Activated T-helper 1 cell treated with anti-CD3 and anti-CD28 coated beads, Interleukin-12 subunit alpha, Interleukin-12 subunit beta, Interleukin-2, Interleukin-4 antibody, amounts not matched to agents 30 ng/mL and 10 ng/mL and 1 ng/mL, durations not matched to agents 14 hours and 24 hours and 36 hours (primary cell): Measurements from ENCODE around the gene DMPK. TPM values are rescaled to one million over a fixed set of nuclear protein-coding genes. Genes with fewer than 3 reads are reported as not detected.

Experiments
- DNase-seq: peaks from one replicate; pipeline ENCODE4 v3.0.0; 2021; ENCODE audit warnings: low spot score
- H3K27ac Mint-ChIP-seq: one replicate; pipeline ENCODE4 v1.8.0; 2021; ENCODE audit warnings: mild to moderate bottlenecking, mixed read lengths
- H3K27me3 Mint-ChIP-seq: one replicate; pipeline ENCODE4 v1.8.0; 2022; ENCODE audit warnings: mild to moderate bottlenecking, moderate library complexity, mixed read lengths; ENCODE audit not compliant: insufficient read depth
- H3K36me3 Mint-ChIP-seq: one replicate; pipeline ENCODE4 v1.8.0; 2021; ENCODE audit warnings: low read depth, mixed read lengths
- H3K4me1 Mint-ChIP-seq: one replicate; pipeline ENCODE4 v1.8.0; 2021; ENCODE audit warnings: low read depth, mixed read lengths
- H3K4me3 Mint-ChIP-seq: one replicate; pipeline ENCODE4 v1.8.0; 2021; ENCODE audit warnings: mild to moderate bottlenecking, moderate library complexity, mixed read lengths
- H3K9me3 Mint-ChIP-seq: one replicate; pipeline ENCODE4 v1.8.0; 2021; ENCODE audit warnings: mixed read lengths
- intact Hi-C: fragments of 100-400 bp; cut with micrococcal nuclease; formaldehyde crosslinking; loops from one replicate; pipeline ENCODE4 v1.15.1; 2024
- total RNA-seq: library from RNA; stranded (reverse); gene quantifications from 2 replicates; pipeline ENCODE4 v1.2.3, GENCODE V29; 2022

Gene DMPK
- total RNA-seq, 1 donor from 2014 or later: 23.9 TPM

DNA sequence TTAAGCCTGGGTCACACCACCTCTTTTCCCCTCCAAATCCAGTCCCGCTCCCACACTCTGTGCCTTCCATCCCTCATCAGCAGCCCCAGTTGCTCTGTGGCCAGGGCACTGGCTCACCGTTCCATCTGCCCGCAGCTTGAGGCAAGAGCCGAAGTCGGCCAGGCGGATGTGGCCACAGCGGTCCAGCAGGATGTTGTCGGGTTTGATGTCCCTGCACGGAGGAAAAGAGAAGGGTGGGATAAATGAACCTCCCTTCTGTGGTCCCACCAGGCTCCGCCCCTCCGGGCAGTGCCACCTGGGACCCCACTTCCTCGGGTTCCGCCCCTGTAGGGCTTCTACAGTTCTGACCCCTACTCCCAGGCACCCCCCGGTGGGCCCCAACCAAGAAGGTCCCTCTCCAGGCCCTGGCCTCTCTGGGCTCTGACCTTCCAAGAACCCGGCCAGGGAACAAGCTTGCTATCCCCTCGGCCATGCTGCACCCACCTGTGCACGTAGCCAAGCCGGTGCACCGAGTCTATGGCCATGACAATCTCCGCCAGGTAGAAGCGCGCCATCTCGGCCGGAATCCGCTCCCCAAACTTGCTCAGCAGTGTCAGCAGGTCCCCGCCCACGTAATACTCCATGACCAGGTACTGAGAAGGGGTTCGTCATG is 4.2 kb downstream of the DMPK start:
- peaks cover 16% of the 10 kb centered on the region for H3K4me1 Mint-ChIP-seq
- no peak overlapping the region for H3K27ac Mint-ChIP-seq
- intact Hi-C loops: loop anchor here (5.0 kb wide), 1 partner anchor 239 kb away; no protein-coding TSS in a partner anchor
- no peaks in the 10 kb centered on the region for H3K9me3 Mint-ChIP-seq
- DNase-seq: no peak
- H3K36me3 Mint-ChIP-seq: peaks cover 5% of the 10 kb centered on the region
- H3K27me3 Mint-ChIP-seq: peaks cover 16% of the 10 kb centered on the region
- H3K4me3 Mint-ChIP-seq: no peak overlapping the region

GRCh38 chr19:45777395-45777961 is 4.8 kb downstream of the DMPK start:
- DNase-seq: no peak
- Mint-ChIP-seq H3K4me3 (no peak overlapping the region), H3K27me3 (peaks cover 16% of the 10 kb centered on the region), H3K36me3 (peaks cover 5% of the 10 kb centered on the region), H3K4me1 (peaks cover 16% of the 10 kb centered on the region), H3K27ac (no peak overlapping the region), H3K9me3 (no peaks in the 10 kb centered on the region)
- intact Hi-C loops: loop anchor here (5.0 kb wide), 1 partner anchor 240 kb away; no protein-coding TSS in a partner anchor

DNA sequence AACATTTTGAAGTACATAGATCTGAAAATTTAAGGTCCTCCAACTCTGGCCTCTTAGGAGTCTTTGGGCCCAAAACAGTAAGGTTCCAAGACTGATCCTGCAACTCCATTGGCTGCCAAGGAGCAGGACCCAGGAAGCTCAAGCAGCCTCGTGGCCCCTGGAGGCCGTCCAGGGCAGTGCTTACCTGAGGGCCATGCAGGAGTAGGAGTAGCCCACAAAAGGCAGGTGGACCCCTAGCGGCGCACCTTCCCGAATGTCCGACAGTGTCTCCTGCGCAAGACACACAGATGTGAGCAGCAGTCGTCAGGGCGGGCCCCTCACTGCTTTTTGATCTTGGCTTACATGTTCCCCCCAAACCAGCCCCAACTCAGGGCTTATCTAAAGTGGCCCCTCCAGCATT is 7.5 kb downstream of the DMPK start:
- Mint-ChIP-seq H3K4me1 (peaks cover 15% of the 10 kb centered on the region), H3K27me3 (peaks cover 15% of the 10 kb centered on the region), H3K27ac (no peak overlapping the region), H3K36me3 (peaks cover 8% of the 10 kb centered on the region), H3K4me3 (no peak overlapping the region), H3K9me3 (no peaks in the 10 kb centered on the region)
- no peak for DNase-seq
- intact Hi-C loops: loop anchor here (5.0 kb wide), 1 partner anchor 243 kb away; no protein-coding TSS in a partner anchor

- no peaks in the 10 kb centered on the region for H3K9me3 Mint-ChIP-seq
- intact Hi-C loops: no loop called here
These were observed 8.9 kb downstream of the DMPK start for GRCh38 chr19:45773384-45773783.

DNA sequence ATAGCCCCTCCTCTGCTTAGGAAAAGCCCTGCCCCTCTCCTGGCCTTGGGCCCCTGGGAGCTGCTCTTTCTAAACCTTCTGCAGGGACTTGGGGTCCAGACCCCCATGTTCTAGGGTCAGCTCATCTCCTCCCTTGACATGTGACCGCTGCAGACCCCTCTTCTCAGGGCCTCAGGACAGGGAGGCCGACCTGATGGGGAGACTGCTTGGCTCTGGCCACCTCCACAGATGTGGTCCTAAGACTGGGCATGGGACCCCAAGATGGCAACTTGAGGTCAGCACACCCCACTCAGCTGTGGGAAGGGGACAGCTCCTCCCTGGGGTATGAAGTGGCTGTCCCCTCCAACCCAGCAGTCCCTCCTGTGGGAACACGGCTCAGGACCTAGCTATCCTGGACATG is 9.4 kb downstream of the DMPK start:
- H3K9me3 Mint-ChIP-seq: no peaks in the 10 kb centered on the region
- H3K27me3 Mint-ChIP-seq: peaks cover 13% of the 10 kb centered on the region
- no peak overlapping the region for H3K27ac Mint-ChIP-seq
- intact Hi-C loops: no loop called here
- no peak overlapping the region for H3K4me3 Mint-ChIP-seq
- peaks cover 9% of the 10 kb centered on the region for H3K4me1 Mint-ChIP-seq
- DNase-seq: no peak
- H3K36me3 Mint-ChIP-seq: peaks cover 3% of the 10 kb centered on the region

More at GRCh38 chr19:45773384-45773783, 8.9 kb downstream of the DMPK start:
- no peak for DNase-seq
- H3K36me3 Mint-ChIP-seq: peaks cover 3% of the 10 kb centered on the region
- peaks cover 13% of the 10 kb centered on the region for H3K27me3 Mint-ChIP-seq
- peaks cover 10% of the 10 kb centered on the region for H3K4me1 Mint-ChIP-seq
- no peak overlapping the region for H3K27ac Mint-ChIP-seq
- H3K4me3 Mint-ChIP-seq: no peak overlapping the region

DNA sequence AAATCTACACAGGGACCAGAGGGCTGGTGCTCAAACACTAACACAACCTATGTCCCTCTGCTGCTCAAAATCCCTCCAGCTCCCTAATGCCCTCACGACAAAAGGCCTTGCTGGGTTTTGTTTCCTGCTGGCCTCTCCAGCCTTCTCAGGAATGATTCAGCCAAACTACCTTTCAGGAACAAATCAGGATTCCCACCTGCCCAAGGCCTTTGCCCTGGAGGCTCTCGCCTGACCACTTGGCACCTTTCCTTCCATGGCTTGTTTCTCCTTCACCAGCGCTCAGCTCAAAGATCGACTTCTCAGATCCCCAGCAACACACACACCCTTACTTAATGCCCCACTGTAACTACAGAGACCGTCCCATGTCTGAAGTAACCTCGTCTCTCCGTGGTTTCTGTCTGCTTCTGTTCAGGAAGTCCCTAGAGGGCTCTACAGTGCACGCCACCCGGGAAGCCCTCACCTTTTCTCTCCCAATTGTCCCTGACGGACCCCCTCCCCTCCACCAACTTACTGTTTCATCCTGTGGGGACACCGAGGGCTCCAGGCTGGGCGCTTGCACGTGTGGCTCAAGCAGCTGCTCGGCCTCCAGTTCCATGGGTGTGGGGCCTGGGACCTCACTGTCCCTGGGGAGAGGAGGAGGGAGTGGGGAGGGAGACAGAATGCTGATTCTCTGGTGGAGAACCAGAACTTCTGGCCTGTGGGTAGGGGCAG is 10.0 kb downstream of the DMPK start:
- H3K4me1 Mint-ChIP-seq: peaks cover 9% of the 10 kb centered on the region

GRCh38 chr19:45771311-45771933 is 10.9 kb downstream of the DMPK start:
- Mint-ChIP-seq H3K27me3 (peaks cover 15% of the 10 kb centered on the region), H3K27ac (no peak overlapping the region), H3K9me3 (no peaks in the 10 kb centered on the region), H3K4me1 (peaks cover 9% of the 10 kb centered on the region), H3K4me3 (peak overlapping the region; percentile 58), H3K36me3 (peaks cover 3% of the 10 kb centered on the region)
- DNase-seq: no peak
- intact Hi-C loops: no loop called here

More for the DNA sequence above, 10.0 kb downstream of the DMPK start:
- Mint-ChIP-seq H3K27me3 (peaks cover 16% of the 10 kb centered on the region), H3K27ac (no peak overlapping the region), H3K9me3 (no peaks in the 10 kb centered on the region), H3K36me3 (peaks cover 3% of the 10 kb centered on the region), H3K4me3 (no peak overlapping the region)
- no peak for DNase-seq
- intact Hi-C loops: no loop called here

GRCh38 chr19:45770192-45771101 is 11.8 kb downstream of the DMPK start:
- peaks cover 9% of the 10 kb centered on the region for H3K4me1 Mint-ChIP-seq
- peaks cover 20% of the 10 kb centered on the region for H3K27me3 Mint-ChIP-seq
- H3K36me3 Mint-ChIP-seq: peaks cover 3% of the 10 kb centered on the region
- H3K27ac Mint-ChIP-seq: no peak overlapping the region
- H3K4me3 Mint-ChIP-seq: peak overlapping the region; percentile 88
- intact Hi-C loops: loop anchor here (1.0 kb wide), 6 partner anchors 9 to 113 kb away; partner anchors contain the start of gene SYMPK
- peak; percentile 85 for DNase-seq
- H3K9me3 Mint-ChIP-seq: no peaks in the 10 kb centered on the region

DNA sequence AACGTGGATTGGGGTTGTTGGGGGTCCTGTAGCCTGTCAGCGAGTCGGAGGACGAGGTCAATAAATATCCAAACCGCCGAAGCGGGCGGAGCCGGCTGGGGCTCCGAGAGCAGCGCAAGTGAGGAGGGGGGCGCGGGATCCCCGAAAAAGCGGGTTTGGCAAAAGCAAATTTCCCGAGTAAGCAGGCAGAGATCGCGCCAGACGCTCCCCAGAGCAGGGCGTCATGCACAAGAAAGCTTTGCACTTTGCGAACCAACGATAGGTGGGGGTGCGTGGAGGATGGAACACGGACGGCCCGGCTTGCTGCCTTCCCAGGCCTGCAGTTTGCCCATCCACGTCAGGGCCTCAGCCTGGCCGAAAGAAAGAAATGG is 12.5 kb downstream of the DMPK start:
- peaks cover 9% of the 10 kb centered on the region for H3K4me1 Mint-ChIP-seq
- peak overlapping the region; percentile 88 for H3K4me3 Mint-ChIP-seq
- peak; percentile 45 for DNase-seq
- peak overlapping the region; percentile 86 for H3K27ac Mint-ChIP-seq
- peaks cover 3% of the 10 kb centered on the region for H3K36me3 Mint-ChIP-seq
- no peaks in the 10 kb centered on the region for H3K9me3 Mint-ChIP-seq
- intact Hi-C loops: loop anchor here (1.0 kb wide), 11 partner anchors 9 to 186 kb away; partner anchors contain the start of genes MYPOP, OPA3, QPCTL and SYMPK
- peaks cover 24% of the 10 kb centered on the region for H3K27me3 Mint-ChIP-seq

GRCh38 chr19:45768984-45769782 is 13.1 kb downstream of the DMPK start, which contains the start of gene SIX5:
TSS of gene SIX5 (minus strand) at chr19:45769252. CDS start at chr19:45768844, 408 bp downstream.
- peaks cover 9% of the 10 kb centered on the region for H3K4me1 Mint-ChIP-seq
- H3K36me3 Mint-ChIP-seq: peaks cover 3% of the 10 kb centered on the region
- intact Hi-C loops: loop anchor here (1.0 kb wide), 5 partner anchors 38 to 185 kb away; partner anchors contain the start of genes MYPOP, OPA3 and QPCTL
- no peaks in the 10 kb centered on the region for H3K9me3 Mint-ChIP-seq
- H3K4me3 Mint-ChIP-seq: peak within 1 kb of the TSS; percentile 88
- peak within 1 kb of the TSS; percentile 86 for H3K27ac Mint-ChIP-seq
- DNase-seq: peak; percentile 94
- peaks cover 28% of the 10 kb centered on the region for H3K27me3 Mint-ChIP-seq

DNA sequence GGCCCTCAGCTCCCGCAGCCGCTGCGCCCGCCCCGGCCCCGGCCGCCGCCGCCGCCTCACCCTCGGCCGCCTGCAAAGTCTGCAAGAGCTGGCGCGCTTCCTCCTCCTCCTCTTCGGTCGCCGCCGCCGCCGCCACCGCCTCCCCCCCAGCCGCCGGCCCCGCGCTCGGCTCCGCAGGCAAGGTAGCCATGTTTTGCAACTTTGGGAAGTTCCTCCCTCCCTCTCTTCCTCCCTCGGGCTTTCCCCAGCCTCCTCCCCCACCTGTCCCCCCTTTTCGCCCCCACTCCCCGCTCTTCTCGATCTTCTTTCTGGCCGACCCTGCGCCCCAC is 13.7 kb downstream of the DMPK start:
- peak overlapping the region; percentile 86 for H3K27ac Mint-ChIP-seq
- peaks cover 9% of the 10 kb centered on the region for H3K4me1 Mint-ChIP-seq
- intact Hi-C loops: no loop called here
- DNase-seq: peak; percentile 28
- peaks cover 28% of the 10 kb centered on the region for H3K27me3 Mint-ChIP-seq
- peaks cover 3% of the 10 kb centered on the region for H3K36me3 Mint-ChIP-seq
- no peaks in the 10 kb centered on the region for H3K9me3 Mint-ChIP-seq
- H3K4me3 Mint-ChIP-seq: peak overlapping the region; percentile 88
